Progenitor cell of endocrine pancreas (in vitro differentiated cells): ENCODE measurements around the gene TINAGL1. TPM values are rescaled to one million over a fixed set of nuclear protein-coding genes. Genes with fewer than 3 reads are reported as not detected.

Experiments
- DNase-seq: peaks from one replicate; pipeline ENCODE4 v3.0.0; 2021; ENCODE audit warnings: low spot score; ENCODE audit not compliant: unreplicated experiment
- H3K27ac Mint-ChIP-seq: 2 replicates; pipeline ENCODE4 v1.8.0; 2021; ENCODE audit warnings: mild to moderate bottlenecking, moderate library complexity, mixed read lengths
- H3K27me3 Mint-ChIP-seq: 2 replicates; pipeline ENCODE4 v1.8.0; 2021; ENCODE audit warnings: mixed read lengths
- H3K36me3 Mint-ChIP-seq: 2 replicates; pipeline ENCODE4 v1.8.0; 2022; ENCODE audit warnings: mixed read lengths; ENCODE audit not compliant: insufficient read depth
- H3K4me1 Mint-ChIP-seq: 2 replicates; pipeline ENCODE4 v1.8.0; 2021; ENCODE audit warnings: low read depth, mixed read lengths
- H3K4me3 Mint-ChIP-seq: 2 replicates; pipeline ENCODE4 v1.8.0; 2021; ENCODE audit warnings: low read depth, mild to moderate bottlenecking, moderate library complexity, mixed read lengths
- H3K9me3 Mint-ChIP-seq: 2 replicates; pipeline ENCODE4 v1.8.0; 2021; ENCODE audit warnings: low read depth, mixed read lengths
- CTCF ChIP-seq: fragments of 200-600 bp; sonication (generic); IDR thresholded peaks from one replicate; pipeline ENCODE4 v1.5.0; 2021; ENCODE audit warnings: antibody characterized with exemption, mild to moderate bottlenecking; ENCODE audit not compliant: unreplicated experiment
- total RNA-seq: library from RNA; stranded (reverse); gene quantifications from 2 replicates; pipeline ENCODE4 v1.2.1, GENCODE V29; 2021

TINAGL1 gene
- total RNA-seq, 1 donor from 2014 or later = 2.6 TPM

- Mint-ChIP-seq H3K9me3 (no peaks in the 10 kb centered on the region), H3K27me3 (peaks cover 11% of the 10 kb centered on the region), H3K4me3 (peak overlapping the region; percentile 43), H3K36me3 (no peaks in the 10 kb centered on the region), H3K4me1 (peaks cover 27% of the 10 kb centered on the region), H3K27ac (no peak overlapping the region)
- TF ChIP-seq CTCF = no peak
- no peak for DNase-seq
Observed at GRCh38 chr1:31577515-31578192, 1.3 kb downstream of the TINAGL1 start.

GRCh38 chr1:31579374-31579773 is 3.1 kb downstream of the TINAGL1 start:
- H3K27me3 Mint-ChIP-seq = peaks cover 14% of the 10 kb centered on the region
- H3K4me3 Mint-ChIP-seq = no peak overlapping the region
- H3K27ac Mint-ChIP-seq = no peak overlapping the region
- H3K36me3 Mint-ChIP-seq = no peaks in the 10 kb centered on the region
- H3K9me3 Mint-ChIP-seq = no peaks in the 10 kb centered on the region
- no peak for DNase-seq
- TF ChIP-seq CTCF = no peak
- peaks cover 23% of the 10 kb centered on the region for H3K4me1 Mint-ChIP-seq

GRCh38 chr1:31580513-31580870 is 4.2 kb downstream of the TINAGL1 start:
- Mint-ChIP-seq H3K4me3 (no peak overlapping the region), H3K36me3 (no peaks in the 10 kb centered on the region), H3K27ac (no peak overlapping the region), H3K9me3 (no peaks in the 10 kb centered on the region), H3K27me3 (peaks cover 14% of the 10 kb centered on the region), H3K4me1 (peaks cover 13% of the 10 kb centered on the region)
- no peak for TF ChIP-seq CTCF
- DNase-seq = no peak

- no peak overlapping the region for H3K4me3 Mint-ChIP-seq
- H3K27me3 Mint-ChIP-seq = peaks cover 14% of the 10 kb centered on the region
- no peak for TF ChIP-seq CTCF
- no peak overlapping the region for H3K27ac Mint-ChIP-seq
- no peaks in the 10 kb centered on the region for H3K36me3 Mint-ChIP-seq
- DNase-seq = no peak
- no peaks in the 10 kb centered on the region for H3K9me3 Mint-ChIP-seq
- peaks cover 7% of the 10 kb centered on the region for H3K4me1 Mint-ChIP-seq
Observed at GRCh38 chr1:31580891-31581603, 4.7 kb downstream of the TINAGL1 start.

- no peak for TF ChIP-seq CTCF
- no peak for DNase-seq
- peaks cover 14% of the 10 kb centered on the region for H3K27me3 Mint-ChIP-seq
- H3K4me3 Mint-ChIP-seq = no peak overlapping the region
- no peaks in the 10 kb centered on the region for H3K36me3 Mint-ChIP-seq
- H3K27ac Mint-ChIP-seq = no peak overlapping the region
- H3K4me1 Mint-ChIP-seq = peaks cover 1% of the 10 kb centered on the region
- H3K9me3 Mint-ChIP-seq = no peaks in the 10 kb centered on the region
Observed at GRCh38 chr1:31581821-31582810, 5.8 kb downstream of the TINAGL1 start.
